Pancreas (tissue), 10 donors: ENCODE measurements around the gene PEMT. TPM values are rescaled to one million over a fixed set of nuclear protein-coding genes. Genes with fewer than 3 reads are reported as not detected.

ENCODE experiments used
- ATAC-seq, 4 donors: fragments of 200-7000 bp; cut with Tn5 transposase; one replicate each; pipeline versions ENCODE4 v1.8.0 to v1.9.1; 2020; ENCODE audit warnings: mild to moderate bottlenecking in 4 of 4, moderate library complexity in 4 of 4
- DNase-seq, 6 donors: peaks; one replicate each; pipeline ENCODE4 v3.0.0-alpha.2; 2020
- FAIRE-seq: peaks from 2 replicates; lab custom pipeline; 2012; peaks lifted over from hg19 to GRCh38; lab: Jason Lieb, UNC
- H3K27ac ChIP-seq, 4 donors: fragments of 200-600 bp; sonication (generic); 1 replicate in 3 of 4; 2 replicates in 1 of 4; pipeline versions ENCODE4 v1.5.0 to v1.8.0; 2020
- H3K27me3 ChIP-seq, 4 donors: fragments of 200-600 bp; one replicate each; pipeline ENCODE4 v1.8.0; 2021
- H3K36me3 ChIP-seq, 3 donors: fragments of 200-600 bp; sonication (generic) in 1 of 3; one replicate each; pipeline versions ENCODE4 v1.5.0 to v1.8.0; 2020 to 2021
- H3K4me1 ChIP-seq, 3 donors: fragments of 200-600 bp; one replicate each; pipeline ENCODE4 v1.8.0; 2021
- H3K4me3 ChIP-seq, 4 donors: fragments of 200-600 bp; sonication (generic) in 2 of 4; one replicate each; pipeline versions ENCODE4 v1.5.0 to v1.8.0; 2020 to 2021
- H3K9me3 ChIP-seq, 4 donors: fragments of 200-600 bp; one replicate each; pipeline ENCODE4 v1.8.0; 2021
- CTCF ChIP-seq, 4 donors: fragments of 200-600 bp; sonication (generic) in 3 of 4; IDR thresholded peaks; one replicate each; pipeline versions ENCODE4 v1.5.0 to v1.8.0; 2021; ENCODE audit warnings: antibody characterized with exemption in 4 of 4
- WGBS, 2 donors: extraction: QIAGEN DNeasy Blood & Tissue Kit; methylation state at CpG; one replicate each; pipeline ENCODE4 v1.1.7; 2013; 5-methylcytosine and 5-hydroxymethylcytosine counted together
- intact Hi-C, 3 donors: fragments of 100-400 bp; cut with DNase I; formaldehyde crosslinking; loops; one replicate each; pipeline versions ENCODE4 v1.11.1 to v1.14.2; 2022
- polyA plus RNA-seq, 2 donors: library from polyadenylated mRNA; stranded (reverse); fragments of 200-250 nt; gene quantifications; one replicate each; pipeline ENCODE4 v1.2.3, GENCODE V29; 2013
- total RNA-seq, 6 donors: library from RNA; stranded (reverse); fragmentation: NEBNext Ultra II Directional in 4 of 6; extraction: Animal tissue kit (Norgen Biotek cat#: 25700) in 4 of 6; gene quantifications; one replicate each; pipeline versions ENCODE4 v1.2.1 to v1.2.4, GENCODE V29; 2021 to 2023
- donor health status: healthy with polysubstance abuse.
- donor health status: DM: no; HTN: no; CAD: no; lungs with moderate emphysema.
- donor health status: DM: no; HTN: no; CAD: no.
- donor health status: control.
- donor health status: control.
- donor health status: Bipolar disorder and iron deficiency.
- donor health status: DM: yes; HTN: yes; CAD: no.
- donor health status: DM: no; HTN: no; CAD: no.
- donor health status: DM: no; HTN: no; CAD: no.
- donor health status: DM: yes; HTN: yes; CAD: no.

PEMT gene
- total and polyA plus RNA-seq, 8 donors: 14.8 to 109 (median 24.6) TPM

GRCh38 chr17:17495536-17496188, 95.8 kb downstream of the PEMT start:
- intact Hi-C loops: loop anchor here in 2 of 3 donors (5.0 to 10.0 kb wide), 4 partner anchors 67 to 149 kb away; no protein-coding TSS in a partner anchor
- DNase-seq (peak; percentile 32 to 87 (median 46)), ATAC-seq (peak; percentile 6 to 14 (median 10)), FAIRE-seq (no peak)
- Histone ChIP-seq H3K27me3 (no peaks in the 10 kb centered on the region), H3K27ac (peak overlapping the region; percentile 5 to 63 (median 56)), H3K4me3 (peak overlapping the region; percentile 40 to 61 (median 50)), H3K9me3 (no peaks in the 10 kb centered on the region), H3K36me3 (peaks cover 0 to 14% (median 0%) of the 10 kb centered on the region in 3 donors), H3K4me1 (peaks cover 9 to 11% (median 9%) of the 10 kb centered on the region in 3 donors)
- TF ChIP-seq CTCF (IDR thresholded peaks at IDR 0.05): no peak
- WGBS, 2 donors: 1 to 3% methylated on average over 53 to 65 of the region's 65 CpGs

GRCh38 chr17:17494870-17495535, 96.5 kb downstream of the PEMT start:
- Histone ChIP-seq H3K9me3 (no peaks in the 10 kb centered on the region), H3K27me3 (no peaks in the 10 kb centered on the region), H3K4me3 (peak overlapping the region; percentile 40 to 61 (median 50)), H3K36me3 (peaks cover 0 to 14% (median 0%) of the 10 kb centered on the region in 3 donors), H3K4me1 (peaks cover 9 to 11% (median 9%) of the 10 kb centered on the region in 3 donors), H3K27ac (peak overlapping the region in 3 of 4 donors; percentile 5 to 56 (median 55))
- intact Hi-C loops: loop anchor here in 2 of 3 donors (5.0 to 10.0 kb wide), 4 partner anchors 67 to 150 kb away; no protein-coding TSS in a partner anchor
- no peak for FAIRE-seq
- ATAC-seq: peak in 3 of 4 donors; percentile 1 to 8 (median 4)
- 5 to 6% methylated on average over 70 to 71 of the region's 71 CpGs for WGBS, 2 donors
- DNase-seq: peak in 5 of 6 donors; percentile 22 to 83 (median 50)
- no peak for TF ChIP-seq CTCF (IDR thresholded peaks at IDR 0.05)

GRCh38 chr17:17494499-17494869, 97.0 kb downstream of the PEMT start:
- no peak for FAIRE-seq

GRCh38 chr17:17493986-17494466, 97.5 kb downstream of the PEMT start:
- ATAC-seq (no peak), DNase-seq (no peak), FAIRE-seq (no peak)
- 81 to 83% methylated on average over 5 of the region's 5 CpGs for WGBS, 2 donors
- Histone ChIP-seq H3K36me3 (peaks cover 0 to 14% (median 0%) of the 10 kb centered on the region in 3 donors), H3K27ac (peak overlapping the region in 2 of 4 donors; percentile 55 to 56), H3K4me1 (peaks cover 9 to 11% (median 9%) of the 10 kb centered on the region in 3 donors), H3K9me3 (no peaks in the 10 kb centered on the region), H3K4me3 (peak overlapping the region in 1 of 4 donors; percentile 61), H3K27me3 (no peaks in the 10 kb centered on the region)
- no peak for TF ChIP-seq CTCF (IDR thresholded peaks at IDR 0.05)
- intact Hi-C loops: loop anchor here in 1 of 3 donors (10.0 kb wide), 1 partner anchor 151 kb away; no protein-coding TSS in a partner anchor

More at GRCh38 chr17:17494499-17494869, 97.0 kb downstream of the PEMT start:
- 50 to 56% methylated on average over 14 of the region's 14 CpGs for WGBS, 2 donors
- peak overlapping the region in 3 of 4 donors; percentile 40 to 61 (median 47) for H3K4me3 ChIP-seq
- H3K9me3 ChIP-seq: no peaks in the 10 kb centered on the region
- peaks cover 0 to 14% (median 0%) of the 10 kb centered on the region in 3 donors for H3K36me3 ChIP-seq
- intact Hi-C loops: loop anchor here in 1 of 3 donors (10.0 kb wide), 1 partner anchor 150 kb away; no protein-coding TSS in a partner anchor
- ATAC-seq (no peak), DNase-seq (peak in 1 of 6 donors; percentile 23)
- peaks cover 9 to 11% (median 9%) of the 10 kb centered on the region in 3 donors for H3K4me1 ChIP-seq
- H3K27ac ChIP-seq: peak overlapping the region in 2 of 4 donors; percentile 55 to 56
- no peaks in the 10 kb centered on the region for H3K27me3 ChIP-seq
- no peak for TF ChIP-seq CTCF (IDR thresholded peaks at IDR 0.05)
